SU-DHL-6 (cell line): ENCODE data around the gene TROAP.

Experiments used
- H2AFZ ChIP-seq: fragments of 200-600 bp; sonication (generic); 2 replicates; pipeline ENCODE4 v1.6.1; 2014; ENCODE audit warnings: low read depth, mild to moderate bottlenecking, moderate library complexity, mixed read lengths, antibody characterized with exemption, low read length; ENCODE audit not compliant: severe bottlenecking
- H3F3A ChIP-seq: fragments of 200-600 bp; shearing (Covaris generic); 2 replicates; pipeline ENCODE4 v1.6.0; 2016; ENCODE audit warnings: antibody characterized with exemption, mild to moderate bottlenecking; ENCODE audit not compliant: insufficient read depth
- H3K27ac ChIP-seq: fragments of 200-600 bp; sonication (generic); 2 replicates; pipeline ENCODE4 v1.5.1; 2016; ENCODE audit warnings: low read depth, mild to moderate bottlenecking, low read length, moderate library complexity, mixed read lengths
- H3K27me3 ChIP-seq: fragments of 200-600 bp; sonication (generic), shearing (Covaris generic); 2 replicates; pipeline ENCODE4 v1.6.0; 2014; ENCODE audit warnings: mild to moderate bottlenecking, low read length
- H3K36me3 ChIP-seq: fragments of 200-600 bp; sonication (generic); 2 replicates; pipeline ENCODE4 v1.6.1; 2014; ENCODE audit warnings: mild to moderate bottlenecking, low read length, mixed read lengths
- H3K4me2 ChIP-seq: fragments of 300-600, 200-600 bp; shearing (Covaris generic), sonication (generic); 2 replicates; pipeline ENCODE4 v1.6.0; 2014; ENCODE audit warnings: low read length, low read depth, mild to moderate bottlenecking; ENCODE audit not compliant: poor library complexity, severe bottlenecking
- H3K4me3 ChIP-seq: fragments of 200-600 bp; sonication (generic); 2 replicates; pipeline ENCODE4 v1.5.1; 2014; ENCODE audit warnings: antibody characterized with exemption, low read length, mild to moderate bottlenecking, mixed read lengths; ENCODE audit not compliant: insufficient read depth, poor library complexity, severe bottlenecking
- H3K79me2 ChIP-seq: fragments of 200-600 bp; sonication (generic); 2 replicates; pipeline ENCODE4 v1.6.1; 2014; ENCODE audit warnings: mild to moderate bottlenecking, low read length, moderate library complexity; ENCODE audit not compliant: insufficient read depth
- H3K9ac ChIP-seq: fragments of 200-600 bp; sonication (generic); 2 replicates; pipeline ENCODE4 v1.7.0; 2014; ENCODE audit warnings: mild to moderate bottlenecking, low read length
- H3K9me2 ChIP-seq: fragments of 200-600 bp; sonication (generic); replicated peaks from 2 replicates; pipeline ENCODE4 v1.6.1; 2014; ENCODE audit warnings: low read length; ENCODE audit not compliant: insufficient read depth
- H3K9me3 ChIP-seq: fragments of 200-600 bp; sonication (generic); 2 replicates; pipeline ENCODE4 v1.6.1; 2014; ENCODE audit warnings: low read length, mixed read lengths; ENCODE audit not compliant: insufficient read depth
- H4K20me1 ChIP-seq: fragments of 200-600 bp; sonication (generic); 2 replicates; pipeline ENCODE4 v1.6.1; 2014; ENCODE audit warnings: low read depth, mild to moderate bottlenecking, antibody characterized with exemption, low read length, moderate library complexity, mixed read lengths
- EZH2phosphoT487 ChIP-seq: fragments of 200-600 bp; sonication (generic), shearing (Covaris generic); conservative IDR thresholded peaks from 2 replicates; pipeline ENCODE4 v1.6.1; 2018; ENCODE audit warnings: mild to moderate bottlenecking, antibody characterized with exemption, low read length, moderate library complexity, mixed read lengths
- TF ChIP-seq, protein P1 (sequence below): fragments of 200-600 bp; sonication (generic); IDR thresholded peaks from one replicate; pipeline ENCODE4 v1.5.1; 2017; ENCODE audit warnings: antibody characterized with exemption, mild to moderate bottlenecking, low read length, moderate library complexity; ENCODE audit not compliant: insufficient read depth, poor library complexity, severe bottlenecking

The TROAP gene

DNA sequence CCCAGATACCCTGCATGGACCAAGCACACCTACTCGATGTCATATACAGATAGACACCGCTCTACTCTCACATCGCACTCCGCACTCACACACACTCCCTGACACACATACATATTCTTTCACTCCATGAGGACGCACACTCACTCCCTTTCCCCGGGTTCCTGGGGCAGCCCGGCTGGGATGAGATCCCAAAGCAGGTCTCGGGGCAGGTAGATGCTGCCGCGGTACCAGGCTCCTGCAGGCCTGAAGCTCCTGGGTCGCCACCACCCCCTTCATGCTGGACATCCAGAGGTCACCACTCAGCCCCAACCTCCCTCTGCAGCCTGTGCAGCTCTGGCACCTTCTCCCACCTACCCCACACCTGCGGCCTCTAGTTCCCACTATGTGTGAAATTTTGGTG lies 11.6 kb downstream of the TROAP start:
- H3K4me3 ChIP-seq: no peak overlapping the region
- H3K27me3 ChIP-seq: no peaks in the 10 kb centered on the region
- no peaks in the 10 kb centered on the region for H3K9me3 ChIP-seq
- no peak overlapping the region for H3K4me2 ChIP-seq
- no peaks in the 10 kb centered on the region for H3K79me2 ChIP-seq
- TF ChIP-seq, protein P1, sequence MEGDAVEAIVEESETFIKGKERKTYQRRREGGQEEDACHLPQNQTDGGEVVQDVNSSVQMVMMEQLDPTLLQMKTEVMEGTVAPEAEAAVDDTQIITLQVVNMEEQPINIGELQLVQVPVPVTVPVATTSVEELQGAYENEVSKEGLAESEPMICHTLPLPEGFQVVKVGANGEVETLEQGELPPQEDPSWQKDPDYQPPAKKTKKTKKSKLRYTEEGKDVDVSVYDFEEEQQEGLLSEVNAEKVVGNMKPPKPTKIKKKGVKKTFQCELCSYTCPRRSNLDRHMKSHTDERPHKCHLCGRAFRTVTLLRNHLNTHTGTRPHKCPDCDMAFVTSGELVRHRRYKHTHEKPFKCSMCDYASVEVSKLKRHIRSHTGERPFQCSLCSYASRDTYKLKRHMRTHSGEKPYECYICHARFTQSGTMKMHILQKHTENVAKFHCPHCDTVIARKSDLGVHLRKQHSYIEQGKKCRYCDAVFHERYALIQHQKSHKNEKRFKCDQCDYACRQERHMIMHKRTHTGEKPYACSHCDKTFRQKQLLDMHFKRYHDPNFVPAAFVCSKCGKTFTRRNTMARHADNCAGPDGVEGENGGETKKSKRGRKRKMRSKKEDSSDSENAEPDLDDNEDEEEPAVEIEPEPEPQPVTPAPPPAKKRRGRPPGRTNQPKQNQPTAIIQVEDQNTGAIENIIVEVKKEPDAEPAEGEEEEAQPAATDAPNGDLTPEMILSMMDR: no peak
- no peak for TF ChIP-seq EZH2phosphoT487
- H3K9ac ChIP-seq: no peak overlapping the region
- no peak overlapping the region for H3K27ac ChIP-seq
- H2AFZ ChIP-seq: no peak overlapping the region
- H4K20me1 ChIP-seq: no peaks in the 10 kb centered on the region
- no peaks in the 10 kb centered on the region for H3F3A ChIP-seq
- no peaks in the 10 kb centered on the region; the same call in 1 of the 2 replicates for H3K36me3 ChIP-seq
- no peaks in the 10 kb centered on the region for H3K9me2 ChIP-seq

DNA sequence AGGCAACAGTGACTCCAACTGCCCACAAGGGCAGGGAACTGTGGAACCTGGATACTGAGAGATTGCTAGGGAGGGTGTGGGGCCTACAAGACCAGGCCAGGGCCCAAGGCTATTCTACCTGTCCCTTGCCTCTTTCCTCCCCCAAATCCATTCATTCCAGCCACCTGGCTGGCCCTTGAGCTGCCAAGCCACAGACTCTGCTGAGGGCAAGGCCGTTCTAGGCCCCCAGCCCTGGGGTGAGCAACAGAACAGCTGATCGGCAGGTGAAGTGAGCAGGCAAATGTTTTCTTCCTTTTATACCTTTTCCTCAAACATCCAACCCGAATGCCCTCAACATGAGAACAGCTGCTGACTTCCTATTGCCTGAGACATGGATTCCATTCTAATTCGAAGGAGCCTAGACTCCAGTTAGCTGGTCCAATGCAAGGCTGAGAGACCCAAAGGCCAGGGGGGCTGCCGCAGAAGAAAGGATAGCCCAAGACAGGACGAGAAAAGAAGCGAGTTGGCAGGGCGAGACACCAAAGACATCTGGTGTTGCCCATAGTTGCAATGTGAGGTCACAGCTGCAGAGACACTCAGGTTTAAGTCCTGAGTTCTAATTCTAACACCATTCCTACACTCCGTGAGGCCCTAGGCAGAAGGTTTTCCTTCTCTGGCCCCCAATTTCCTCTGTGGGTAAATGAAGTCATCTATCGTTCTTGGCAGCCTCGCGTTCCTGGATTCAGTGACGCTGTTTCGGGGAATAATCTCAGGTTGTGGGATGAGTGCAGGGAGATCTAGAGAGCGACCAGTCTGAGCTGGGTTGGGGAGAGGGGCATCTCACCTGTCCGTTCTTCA lies 12.3 kb downstream of the TROAP start:
- Histone ChIP-seq H3K9me3 (no peaks in the 10 kb centered on the region), H3K9ac (no peak overlapping the region), H3K4me2 (no peak overlapping the region), H3K27ac (no peak overlapping the region), H3K27me3 (no peaks in the 10 kb centered on the region), H3F3A (no peaks in the 10 kb centered on the region), H3K9me2 (no peaks in the 10 kb centered on the region), H3K79me2 (no peaks in the 10 kb centered on the region), H3K4me3 (no peak overlapping the region), H3K36me3 (no peaks in the 10 kb centered on the region; the same call in 1 of the 2 replicates), H2AFZ (no peak overlapping the region), H4K20me1 (no peaks in the 10 kb centered on the region)
- no peak for TF ChIP-seq EZH2phosphoT487
- TF ChIP-seq, protein P1: no peak

DNA sequence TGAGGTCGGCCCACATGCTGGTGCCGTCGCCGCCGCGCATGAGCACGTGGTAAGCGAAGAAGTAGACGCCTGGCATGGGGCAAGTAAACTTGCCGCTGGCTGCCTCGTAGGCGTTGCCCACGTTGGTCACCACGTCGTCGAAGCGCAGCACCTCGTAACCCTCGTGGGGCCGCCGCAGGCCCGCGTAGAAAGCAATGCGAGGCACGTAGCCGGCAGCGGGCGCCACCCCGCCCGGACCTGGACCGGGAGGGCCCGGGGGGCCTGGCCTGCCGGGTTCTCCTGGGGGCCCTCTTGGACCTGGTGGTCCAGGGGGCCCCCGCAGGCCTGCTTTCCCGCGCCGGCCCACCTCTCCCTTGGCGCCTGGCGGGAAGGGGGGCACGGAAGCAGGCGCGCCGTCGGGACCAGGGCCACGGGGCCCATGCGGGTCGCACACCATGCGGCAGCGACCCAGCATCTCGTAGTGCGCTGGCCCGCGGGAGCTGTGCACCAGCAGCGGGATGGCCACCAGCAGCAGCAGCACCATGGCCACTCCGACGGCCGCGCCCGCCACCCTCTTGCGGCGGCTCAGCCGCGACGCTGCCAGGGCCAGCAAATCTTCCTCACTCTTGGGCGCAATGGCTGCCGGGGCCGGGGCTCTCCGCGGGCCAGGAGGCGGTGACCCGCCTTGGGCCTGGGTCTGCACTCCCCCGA lies 13.0 kb downstream of the TROAP start:
- H3K36me3 ChIP-seq: no peaks in the 10 kb centered on the region
- no peaks in the 10 kb centered on the region for H3K9me3 ChIP-seq
- H3K4me3 ChIP-seq: no peak overlapping the region
- no peaks in the 10 kb centered on the region for H4K20me1 ChIP-seq
- H3K27ac ChIP-seq: no peak overlapping the region
- no peak overlapping the region for H2AFZ ChIP-seq
- H3K9ac ChIP-seq: no peak overlapping the region
- no peaks in the 10 kb centered on the region for H3K79me2 ChIP-seq
- no peaks in the 10 kb centered on the region for H3F3A ChIP-seq
- H3K27me3 ChIP-seq: no peaks in the 10 kb centered on the region
- H3K9me2 ChIP-seq: no peaks in the 10 kb centered on the region
- no peak for TF ChIP-seq EZH2phosphoT487
- TF ChIP-seq, protein P1: no peak
- H3K4me2 ChIP-seq: no peak overlapping the region
